GM23248 (cell line): Measurements from ENCODE around the gene GLRB. TPM values are rescaled to one million over a fixed set of nuclear protein-coding genes. Genes with fewer than 3 reads are reported as not detected.
A peak's percentile ranks its signal among the peaks of the same experiment; 100 is the strongest.

Experiments used
- DNase-seq: peaks from one replicate; pipeline ENCODE4 v3.0.0-alpha.2; 2015
- H2AFZ ChIP-seq: fragments of 200-600 bp; sonication (generic); 2 replicates; pipeline ENCODE4 v1.6.1; 2016; ENCODE audit warnings: antibody characterized with exemption
- H3F3A ChIP-seq: fragments of 200-600 bp; sonication (generic); 2 replicates; pipeline ENCODE4 v1.6.1; 2016; ENCODE audit warnings: mild to moderate bottlenecking, antibody characterized with exemption, mixed run types; ENCODE audit not compliant: insufficient read depth
- H3K27ac ChIP-seq: fragments of 200-600 bp; sonication (generic); 2 replicates; pipeline ENCODE4 v1.5.1; 2016; ENCODE audit warnings: mild to moderate bottlenecking
- H3K27me3 ChIP-seq: fragments of 200-600 bp; sonication (generic); replicated peaks from 2 replicates; pipeline ENCODE4 v1.6.1; 2016; ENCODE audit warnings: mild to moderate bottlenecking; ENCODE audit not compliant: insufficient read depth
- H3K36me3 ChIP-seq: fragments of 200-600 bp; sonication (generic); 2 replicates; pipeline ENCODE4 v1.6.1; 2016; ENCODE audit warnings: low read depth, mild to moderate bottlenecking
- H3K4me1 ChIP-seq: fragments of 200-600 bp; sonication (generic); 2 replicates; pipeline ENCODE4 v1.6.1; 2016; ENCODE audit warnings: mild to moderate bottlenecking; ENCODE audit not compliant: insufficient read depth
- H3K4me2 ChIP-seq: fragments of 200-600 bp; sonication (generic); one replicate; pipeline ENCODE4 v1.6.1; 2016; ENCODE audit warnings: mild to moderate bottlenecking; ENCODE audit not compliant: unreplicated experiment
- H3K4me3 ChIP-seq: fragments of 200-600 bp; sonication (generic); 2 replicates; pipeline ENCODE4 v1.5.1; 2016; ENCODE audit warnings: mild to moderate bottlenecking
- H3K79me2 ChIP-seq: fragments of 200-600 bp; sonication (generic); 2 replicates; pipeline ENCODE4 v1.6.1; 2016; ENCODE audit warnings: mild to moderate bottlenecking; ENCODE audit not compliant: insufficient read depth
- H3K9ac ChIP-seq: fragments of 200-600 bp; sonication (generic); 2 replicates; pipeline ENCODE4 v1.6.1; 2016; ENCODE audit warnings: mild to moderate bottlenecking
- H3K9me2 ChIP-seq: fragments of 200-600 bp; sonication (generic); 2 replicates; pipeline ENCODE4 v1.6.1; 2016; ENCODE audit warnings: mixed run types, mild to moderate bottlenecking, moderate library complexity; ENCODE audit not compliant: insufficient read depth
- H3K9me3 ChIP-seq: fragments of 200-600 bp; sonication (generic); one replicate; pipeline ENCODE4 v1.6.1; 2017; ENCODE audit warnings: low read depth
- H4K20me1 ChIP-seq: fragments of 200-600 bp; sonication (generic); 2 replicates; pipeline ENCODE4 v1.6.0; 2016; ENCODE audit not compliant: insufficient read depth
- EZH2 ChIP-seq: fragments of 200-600 bp; sonication (generic); IDR thresholded peaks from 2 replicates; pipeline ENCODE4 v1.6.1; 2018; ENCODE audit warnings: antibody characterized with exemption, mild to moderate bottlenecking; ENCODE audit not compliant: insufficient read depth, poor library complexity, severe bottlenecking
- EZH2phosphoT487 ChIP-seq: fragments of 200-600 bp; sonication (generic); IDR thresholded peaks from 2 replicates; pipeline ENCODE4 v1.6.1; 2018; ENCODE audit warnings: antibody characterized with exemption, moderate library complexity, mild to moderate bottlenecking, low read depth; ENCODE audit not compliant: insufficient read depth
- WGBS, 2 experiments: methylation state at CpG; one replicate each; pipeline ENCODE4 v1.1.6; 2015 to 2017; ENCODE audit warnings: low lambda C conversion rate in 2 of 2, low coverage in 1 of 2; ENCODE audit errors: missing lambda C conversion rate in 2 of 2; 5-methylcytosine and 5-hydroxymethylcytosine counted together
- in situ Hi-C: fragments of 300-500 bp; cut with MboI; formaldehyde crosslinking; loops from 2 replicates; pipeline ENCODE4 v1.15.0; 2020
- polyA plus RNA-seq: library from polyadenylated mRNA; unstranded; fragments of >200 nt; fragmentation: Nextera tagmentation; extraction: Ambion mirVana; gene quantifications from 2 replicates; pipeline ENCODE4 v1.2.1, GENCODE V29; 2016
- total RNA-seq: library from RNA; depleted of rRNA; stranded (reverse); fragments of >200 nt; shearing (Covaris generic); gene quantifications from 2 replicates; pipeline ENCODE4 v1.2.3, GENCODE V29; 2014

GLRB gene
- total and polyA plus RNA-seq, 2 experiments from 2014 or later = 7.6 to 12.3 TPM

GRCh38 chr4:157185363-157185762 lies 109.4 kb downstream of the GLRB start:
- no peaks in the 10 kb centered on the region for H3K79me2 ChIP-seq
- H3K4me3 ChIP-seq = no peak overlapping the region
- H3K27me3 ChIP-seq = no peaks in the 10 kb centered on the region
- H3K36me3 ChIP-seq = no peaks in the 10 kb centered on the region
- TF ChIP-seq EZH2 (no peak), EZH2phosphoT487 (no peak)
- no peak overlapping the region for H3K9ac ChIP-seq
- H3F3A ChIP-seq = no peaks in the 10 kb centered on the region
- H4K20me1 ChIP-seq = no peaks in the 10 kb centered on the region
- H3K9me3 ChIP-seq = no peaks in the 10 kb centered on the region
- in situ Hi-C loops = no loop called here
- no peak for DNase-seq
- no peak overlapping the region for H3K4me2 ChIP-seq
- no peaks in the 10 kb centered on the region for H3K9me2 ChIP-seq
- H3K27ac ChIP-seq = no peak overlapping the region
- H2AFZ ChIP-seq = no peak overlapping the region
- H3K4me1 ChIP-seq = no peaks in the 10 kb centered on the region

- H3K9me3 ChIP-seq = no peaks in the 10 kb centered on the region
- 79 to 81% methylated on average over 2 of the region's 2 CpGs for WGBS, 2 experiments
- no peaks in the 10 kb centered on the region for H3K79me2 ChIP-seq
- H4K20me1 ChIP-seq = no peaks in the 10 kb centered on the region
- peaks cover 7% of the 10 kb centered on the region; the same call in 1 of the 2 replicates for H3K27me3 ChIP-seq
- DNase-seq = no peak
- no peak for TF ChIP-seq EZH2phosphoT487
- TF ChIP-seq EZH2 = no peak
- H3K4me3 ChIP-seq = no peak overlapping the region
- H2AFZ ChIP-seq = no peak overlapping the region
- H3K4me2 ChIP-seq = no peak overlapping the region
- in situ Hi-C loops = no loop called here
- H3F3A ChIP-seq = no peaks in the 10 kb centered on the region
- no peaks in the 10 kb centered on the region for H3K4me1 ChIP-seq
- no peak overlapping the region for H3K27ac ChIP-seq
- no peaks in the 10 kb centered on the region for H3K36me3 ChIP-seq
- H3K9me2 ChIP-seq = no peaks in the 10 kb centered on the region
- H3K9ac ChIP-seq = no peak overlapping the region
Observed at GRCh38 chr4:157195374-157195773, 119.4 kb downstream of the GLRB start.

GRCh38 chr4:157196046-157196445 lies 120.1 kb downstream of the GLRB start:
- peaks cover 7% of the 10 kb centered on the region; the same call in 1 of the 2 replicates for H3K27me3 ChIP-seq
- no peak overlapping the region for H3K9ac ChIP-seq
- no peak overlapping the region for H3K27ac ChIP-seq
- H3K4me3 ChIP-seq = no peak overlapping the region
- H3K79me2 ChIP-seq = no peaks in the 10 kb centered on the region
- in situ Hi-C loops = no loop called here
- no peaks in the 10 kb centered on the region for H3K4me1 ChIP-seq
- no peaks in the 10 kb centered on the region for H3K9me2 ChIP-seq
- H3F3A ChIP-seq = no peaks in the 10 kb centered on the region
- no peaks in the 10 kb centered on the region for H4K20me1 ChIP-seq
- no peaks in the 10 kb centered on the region for H3K9me3 ChIP-seq
- H3K4me2 ChIP-seq = no peak overlapping the region
- WGBS, 2 experiments = 73 to 82% methylated on average over 1 of the region's 1 CpG
- H3K36me3 ChIP-seq = no peaks in the 10 kb centered on the region
- H2AFZ ChIP-seq = no peak overlapping the region
- TF ChIP-seq EZH2phosphoT487 = no peak
- no peak for TF ChIP-seq EZH2
- DNase-seq = no peak

GRCh38 chr4:157204634-157205244 lies 128.8 kb downstream of the GLRB start:
- peak; percentile 8 for DNase-seq
- in situ Hi-C loops = loop anchor here (25.0 kb wide), 1 partner anchor 958 kb away; the partner anchor contains the start of gene GASK1B
- no peak overlapping the region for H3K4me2 ChIP-seq
- 76 to 79% methylated on average over 17 of the region's 17 CpGs for WGBS, 2 experiments
- H3K27me3 ChIP-seq = no peaks in the 10 kb centered on the region
- no peak overlapping the region for H3K4me3 ChIP-seq
- no peaks in the 10 kb centered on the region for H3K9me2 ChIP-seq
- H3K4me1 ChIP-seq = no peaks in the 10 kb centered on the region
- H3F3A ChIP-seq = no peaks in the 10 kb centered on the region
- H3K9ac ChIP-seq = no peak overlapping the region
- H3K27ac ChIP-seq = no peak overlapping the region
- H3K9me3 ChIP-seq = no peaks in the 10 kb centered on the region
- no peak overlapping the region for H2AFZ ChIP-seq
- no peaks in the 10 kb centered on the region for H4K20me1 ChIP-seq
- TF ChIP-seq EZH2 (no peak), EZH2phosphoT487 (no peak)
- H3K79me2 ChIP-seq = no peaks in the 10 kb centered on the region
- no peaks in the 10 kb centered on the region for H3K36me3 ChIP-seq

GRCh38 chr4:157217708-157218107 lies 141.8 kb downstream of the GLRB start:
- Histone ChIP-seq H3K4me2 (no peak overlapping the region), H3K27me3 (peaks cover 44% of the 10 kb centered on the region), H3K27ac (no peak overlapping the region), H4K20me1 (no peaks in the 10 kb centered on the region), H3K9ac (no peak overlapping the region), H3K4me3 (no peak overlapping the region), H2AFZ (no peak overlapping the region), H3F3A (no peaks in the 10 kb centered on the region), H3K36me3 (no peaks in the 10 kb centered on the region), H3K9me3 (no peaks in the 10 kb centered on the region), H3K4me1 (no peaks in the 10 kb centered on the region), H3K9me2 (no peaks in the 10 kb centered on the region), H3K79me2 (no peaks in the 10 kb centered on the region)
- DNase-seq = peak; percentile 39
- in situ Hi-C loops = loop anchor here (25.0 kb wide), 1 partner anchor 945 kb away; the partner anchor contains the start of gene GASK1B
- TF ChIP-seq EZH2 (no peak), EZH2phosphoT487 (no peak)
- 24 to 25% methylated on average over 3 of the region's 3 CpGs for WGBS, 2 experiments
